ENCODE measurements around the gene NETO2. TPM values are rescaled to one million over a fixed set of nuclear protein-coding genes. Genes with fewer than 3 reads are reported as not detected.
"Not testable (repeated sequence)": the region's sequence is repeated elsewhere in the genome, so short reads cannot be mapped to it uniquely, and the experiment has no call there.

Gene NETO2
- total RNA-seq, 1 donor: 6.0 TPM

- no peak overlapping the region for H3K4me3 ChIP-seq (ENCODE audit: low read depth, low read length)
- TF ChIP-seq, protein P1, sequence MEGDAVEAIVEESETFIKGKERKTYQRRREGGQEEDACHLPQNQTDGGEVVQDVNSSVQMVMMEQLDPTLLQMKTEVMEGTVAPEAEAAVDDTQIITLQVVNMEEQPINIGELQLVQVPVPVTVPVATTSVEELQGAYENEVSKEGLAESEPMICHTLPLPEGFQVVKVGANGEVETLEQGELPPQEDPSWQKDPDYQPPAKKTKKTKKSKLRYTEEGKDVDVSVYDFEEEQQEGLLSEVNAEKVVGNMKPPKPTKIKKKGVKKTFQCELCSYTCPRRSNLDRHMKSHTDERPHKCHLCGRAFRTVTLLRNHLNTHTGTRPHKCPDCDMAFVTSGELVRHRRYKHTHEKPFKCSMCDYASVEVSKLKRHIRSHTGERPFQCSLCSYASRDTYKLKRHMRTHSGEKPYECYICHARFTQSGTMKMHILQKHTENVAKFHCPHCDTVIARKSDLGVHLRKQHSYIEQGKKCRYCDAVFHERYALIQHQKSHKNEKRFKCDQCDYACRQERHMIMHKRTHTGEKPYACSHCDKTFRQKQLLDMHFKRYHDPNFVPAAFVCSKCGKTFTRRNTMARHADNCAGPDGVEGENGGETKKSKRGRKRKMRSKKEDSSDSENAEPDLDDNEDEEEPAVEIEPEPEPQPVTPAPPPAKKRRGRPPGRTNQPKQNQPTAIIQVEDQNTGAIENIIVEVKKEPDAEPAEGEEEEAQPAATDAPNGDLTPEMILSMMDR (IDR thresholded peaks at IDR 0.05; ENCODE audit: insufficient read depth, low read length): no peak
- no peak for DNase-seq (ENCODE audit: low read depth)
Measured at GRCh38 chr16:47059991-47060390, 83.8 kb downstream of the NETO2 start.

- DNase-seq (ENCODE audit: low read depth); H3K4me3 ChIP-seq (ENCODE audit: low read depth, low read length): not testable (repeated sequence)
Measured at GRCh38 chr16:47059130-47059529, 84.6 kb downstream of the NETO2 start.

DNA sequence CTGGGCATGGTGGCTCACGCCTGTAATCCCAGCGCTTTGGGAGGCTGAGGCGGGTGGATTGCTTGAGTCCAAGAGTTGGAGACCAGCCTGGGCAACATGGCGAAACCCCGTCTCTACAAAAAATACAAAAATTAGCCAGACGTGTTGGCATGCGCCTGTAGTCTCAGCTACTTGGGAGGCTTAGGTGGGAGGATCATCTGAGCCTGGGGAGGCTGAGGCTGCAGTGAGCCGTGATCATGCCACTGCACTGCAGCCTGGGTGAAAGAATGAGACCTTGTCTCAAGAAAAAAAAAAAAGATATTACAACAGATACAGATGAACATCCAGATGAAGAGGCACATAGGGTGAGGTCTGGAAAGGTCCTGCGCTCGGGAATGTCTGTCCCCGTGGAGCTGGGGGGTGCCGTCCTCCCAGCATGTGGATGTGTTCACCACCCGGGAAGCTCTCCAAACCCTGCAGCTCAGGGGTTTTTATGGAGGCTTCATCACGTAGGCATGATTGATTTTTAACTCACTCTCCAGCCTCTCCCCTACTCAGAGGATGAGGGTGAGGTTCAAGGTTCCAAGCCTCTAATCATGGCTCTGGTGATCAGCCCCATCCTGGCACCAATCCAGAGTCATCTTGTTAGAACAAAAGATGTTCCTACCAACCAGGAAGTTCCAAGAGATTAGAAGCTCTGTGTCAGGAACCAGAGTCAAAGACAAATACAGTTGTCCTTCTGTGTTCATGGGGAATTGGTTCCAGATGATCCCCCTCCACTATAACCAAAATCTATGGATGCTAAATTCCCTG, 85.3 kb downstream of the NETO2 start:
- TF ChIP-seq, protein P1 (IDR thresholded peaks at IDR 0.05; ENCODE audit: insufficient read depth, low read length): no peak
- DNase-seq (ENCODE audit: low read depth): no peak
- H3K4me3 ChIP-seq (ENCODE audit: low read depth, low read length): no peak overlapping the region

GRCh38 chr16:47057630-47057993, 86.1 kb downstream of the NETO2 start:
- TF ChIP-seq, protein P1 (IDR thresholded peaks at IDR 0.05; ENCODE audit: insufficient read depth, low read length): no peak
- no peak for DNase-seq (ENCODE audit: low read depth)
- no peak overlapping the region for H3K4me3 ChIP-seq (ENCODE audit: low read depth, low read length)

GRCh38 chr16:47056688-47057629, 86.8 kb downstream of the NETO2 start:
- TF ChIP-seq, protein P1 (IDR thresholded peaks at IDR 0.05; ENCODE audit: insufficient read depth, low read length): no peak
- DNase-seq (ENCODE audit: low read depth): no peak
- no peak overlapping the region for H3K4me3 ChIP-seq (ENCODE audit: low read depth, low read length)

DNA sequence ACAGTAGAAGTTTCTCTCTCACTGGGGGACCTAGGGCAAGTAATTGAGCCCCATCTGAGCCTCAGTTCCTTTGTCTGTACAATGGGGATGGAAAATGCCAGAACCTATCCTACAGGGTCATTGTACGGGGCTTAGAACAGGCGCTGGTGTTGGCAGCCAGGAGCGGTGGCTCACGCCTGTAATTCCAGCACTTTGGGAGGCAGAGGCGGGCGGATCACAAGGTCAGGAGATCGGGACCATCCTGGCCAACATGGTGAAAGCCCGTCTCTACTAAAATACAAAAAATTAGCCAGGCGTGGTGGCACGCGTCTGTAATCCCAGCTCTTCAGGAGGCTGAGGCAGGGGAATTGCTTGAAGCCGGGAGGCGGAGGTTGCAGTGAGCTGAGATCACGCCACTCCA, 87.7 kb downstream of the NETO2 start:
- DNase-seq (ENCODE audit: low read depth); H3K4me3 ChIP-seq (ENCODE audit: low read depth, low read length): not testable (repeated sequence)

- no peak overlapping the region for H3K4me3 ChIP-seq (ENCODE audit: low read depth, low read length)
- TF ChIP-seq, protein P1 (IDR thresholded peaks at IDR 0.05; ENCODE audit: insufficient read depth, low read length): no peak
- DNase-seq (ENCODE audit: low read depth): no peak
Measured at GRCh38 chr16:47055136-47055885, 88.4 kb downstream of the NETO2 start.
